CD4-positive, alpha-beta T cell treated with Interleukin-4 for 4 hours (primary cell): ENCODE data around the gene ESR1.

Experiments used
- DNase-seq: peaks from one replicate; pipeline ENCODE4 v3.0.0-alpha.2; 2020

The ESR1 gene

GRCh38 chr6:152143359-152143758 is 335.9 kb downstream of the ESR1 start:
- no peak for DNase-seq

- no peak for DNase-seq
These were observed 338.9 kb downstream of the ESR1 start for GRCh38 chr6:152146385-152146784.

DNA sequence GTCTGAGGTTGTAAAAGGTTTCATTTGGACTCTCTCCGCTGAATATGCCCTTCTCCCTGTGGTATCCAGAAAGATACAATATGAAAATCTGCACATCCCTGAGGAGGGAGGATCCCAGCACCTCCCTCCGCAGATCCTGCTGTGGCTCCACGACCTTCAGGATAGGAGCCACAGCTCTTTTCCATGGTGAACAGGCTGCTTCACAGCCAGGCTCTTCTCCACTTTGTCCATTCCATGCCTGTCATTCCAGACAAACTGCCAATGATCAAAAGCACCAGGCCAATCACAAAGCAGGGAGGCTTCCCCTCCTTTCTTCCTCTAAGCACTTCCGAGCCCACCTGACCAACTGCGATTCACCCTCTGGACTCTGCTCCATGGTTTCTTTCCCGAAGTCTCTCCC is 339.8 kb downstream of the ESR1 start:
- DNase-seq, result no peak

- DNase-seq, result no peak
These were observed 340.9 kb downstream of the ESR1 start for GRCh38 chr6:152148412-152148811.

- no peak for DNase-seq
These were observed 342.7 kb downstream of the ESR1 start for GRCh38 chr6:152150196-152150595.

DNA sequence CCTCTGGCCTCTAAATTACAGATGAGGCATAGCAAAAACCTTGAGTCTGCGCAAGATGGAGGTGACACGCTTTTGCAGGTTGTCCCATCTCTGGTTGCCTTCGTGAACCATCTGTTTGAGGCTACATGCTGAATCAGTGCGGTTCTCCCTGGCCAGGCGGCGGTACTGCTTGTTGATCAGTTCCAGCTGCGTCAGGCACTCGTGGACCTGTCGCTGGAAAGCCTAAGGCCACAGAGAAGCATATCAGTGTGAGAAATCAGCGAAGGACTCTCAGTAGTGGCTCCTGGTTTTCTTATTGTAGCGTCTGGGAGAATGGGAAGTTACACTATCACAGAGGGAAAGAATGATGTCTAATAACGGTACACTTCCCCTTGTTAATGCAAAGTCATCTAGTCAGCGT is 344.4 kb downstream of the ESR1 start:
- no peak for DNase-seq

DNA sequence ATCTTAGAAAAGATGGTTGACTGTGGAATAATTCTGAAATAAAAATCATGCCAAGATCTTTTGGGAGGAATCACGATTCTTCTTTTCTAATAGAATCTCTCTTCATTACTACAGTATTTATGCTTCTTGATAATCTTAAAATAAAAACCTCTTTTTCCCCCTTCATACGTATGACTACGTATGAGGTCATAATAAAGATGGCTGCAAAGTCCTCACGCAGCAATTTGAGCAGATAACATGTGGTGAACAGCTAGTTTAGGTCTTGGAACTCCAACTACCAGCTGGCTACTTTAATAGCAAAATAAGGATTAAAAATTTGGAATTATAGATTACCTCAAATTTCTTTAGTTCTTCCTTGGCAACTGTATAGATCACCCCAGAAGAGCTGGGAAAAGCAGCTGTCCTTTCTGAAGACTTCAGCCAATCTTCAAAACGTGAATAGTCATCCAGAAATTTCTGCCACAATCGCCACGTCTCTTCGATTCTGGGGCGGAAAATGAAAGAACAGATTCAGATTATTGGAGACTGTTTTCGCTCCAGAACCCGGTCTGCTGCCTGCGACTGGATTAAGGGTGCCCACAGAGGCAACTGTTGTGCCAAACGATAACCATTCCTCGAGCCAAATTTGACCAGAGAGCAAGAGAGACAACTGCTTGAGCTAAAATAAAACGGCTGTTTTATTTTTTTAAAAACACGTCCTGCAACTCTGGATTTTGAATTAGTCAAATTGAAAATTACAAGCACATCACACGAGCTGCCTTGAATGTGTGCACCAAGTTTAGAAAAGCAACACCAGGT is 347.3 kb downstream of the ESR1 start:
- no peak for DNase-seq

DNA sequence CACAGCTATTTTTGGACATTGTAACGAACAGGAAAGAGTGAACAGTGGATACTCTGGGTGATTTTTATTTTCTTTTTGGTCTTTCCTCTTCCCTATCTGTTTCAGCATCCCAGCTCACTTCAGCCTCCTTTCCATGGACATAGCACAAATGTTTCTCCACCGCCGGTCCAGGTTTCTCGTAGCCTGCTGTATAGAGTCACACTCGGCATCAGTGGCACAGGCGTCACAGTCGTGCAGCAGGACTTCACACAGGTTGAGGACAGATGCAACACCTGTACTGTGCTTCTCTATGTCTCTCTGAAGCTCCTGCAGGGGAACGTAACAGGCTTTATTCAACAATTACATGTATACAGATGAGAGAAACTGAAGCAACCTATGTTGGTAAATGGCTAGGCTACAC is 348.3 kb downstream of the ESR1 start:
- no peak for DNase-seq

GRCh38 chr6:152160346-152160745 is 352.9 kb downstream of the ESR1 start:
- DNase-seq, result peak; percentile 11

DNA sequence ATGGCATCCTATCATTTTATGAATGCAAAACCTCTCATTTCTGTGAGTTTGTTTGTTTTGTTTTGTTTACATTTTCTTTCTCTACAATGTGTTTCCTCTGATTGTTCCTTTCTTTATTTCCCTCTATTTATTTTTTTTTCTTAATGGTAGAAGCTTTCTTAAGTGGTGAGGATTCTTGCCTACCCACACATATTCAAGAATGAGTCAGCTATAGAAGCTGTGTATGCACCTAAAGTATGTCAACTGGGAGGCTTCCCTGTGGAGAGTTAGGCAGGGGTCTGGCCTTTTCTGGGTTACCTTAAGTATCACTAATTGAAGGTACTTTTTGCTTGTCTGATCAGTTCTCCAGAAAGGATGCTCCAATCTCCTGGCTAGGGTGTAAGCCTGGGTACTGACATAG is 354.0 kb downstream of the ESR1 start:
- DNase-seq, result no peak

DNA sequence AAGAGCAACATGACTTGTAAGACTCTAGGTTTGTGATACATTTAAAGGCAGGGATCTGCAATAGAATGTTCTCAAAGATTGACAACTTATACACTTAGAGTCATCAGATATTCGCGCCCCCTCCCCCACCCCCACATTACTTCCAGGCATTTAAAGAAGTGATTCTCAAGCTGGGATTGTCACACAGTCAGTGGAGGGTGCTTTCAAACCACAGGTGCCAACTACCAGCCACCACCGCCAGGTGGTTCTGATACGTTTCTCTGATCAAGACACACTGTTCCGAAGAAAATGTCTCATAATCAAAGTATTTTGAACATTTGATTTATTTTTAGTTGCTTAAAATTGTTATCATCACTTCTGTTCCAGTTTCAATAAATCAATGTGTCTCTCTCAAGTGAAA is 357.5 kb downstream of the ESR1 start:
- no peak for DNase-seq

GRCh38 chr6:152166497-152166896 is 359.0 kb downstream of the ESR1 start:
- no peak for DNase-seq

DNA sequence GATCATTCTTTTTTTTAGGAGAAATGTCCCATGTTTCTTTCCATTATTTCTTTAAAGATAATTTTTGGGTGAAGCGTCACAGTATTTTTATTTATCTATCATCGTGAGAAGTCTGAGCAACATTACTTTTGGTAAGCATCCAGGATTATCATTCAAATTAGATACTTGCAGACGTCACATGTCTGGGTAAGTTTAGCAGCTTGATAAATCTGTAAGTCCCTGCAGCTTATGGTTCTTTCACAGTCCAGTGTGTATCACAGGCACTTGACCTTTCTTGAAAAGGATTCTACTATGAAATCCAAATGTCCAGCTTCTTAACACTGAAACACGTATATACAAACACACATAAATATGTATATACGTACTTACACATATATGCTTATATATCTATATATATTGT is 359.4 kb downstream of the ESR1 start:
- DNase-seq, result no peak

GRCh38 chr6:152167641-152168603 is 360.4 kb downstream of the ESR1 start:
- DNase-seq, result no peak

GRCh38 chr6:152170313-152170701 is 362.8 kb downstream of the ESR1 start:
- DNase-seq, result no peak

DNA sequence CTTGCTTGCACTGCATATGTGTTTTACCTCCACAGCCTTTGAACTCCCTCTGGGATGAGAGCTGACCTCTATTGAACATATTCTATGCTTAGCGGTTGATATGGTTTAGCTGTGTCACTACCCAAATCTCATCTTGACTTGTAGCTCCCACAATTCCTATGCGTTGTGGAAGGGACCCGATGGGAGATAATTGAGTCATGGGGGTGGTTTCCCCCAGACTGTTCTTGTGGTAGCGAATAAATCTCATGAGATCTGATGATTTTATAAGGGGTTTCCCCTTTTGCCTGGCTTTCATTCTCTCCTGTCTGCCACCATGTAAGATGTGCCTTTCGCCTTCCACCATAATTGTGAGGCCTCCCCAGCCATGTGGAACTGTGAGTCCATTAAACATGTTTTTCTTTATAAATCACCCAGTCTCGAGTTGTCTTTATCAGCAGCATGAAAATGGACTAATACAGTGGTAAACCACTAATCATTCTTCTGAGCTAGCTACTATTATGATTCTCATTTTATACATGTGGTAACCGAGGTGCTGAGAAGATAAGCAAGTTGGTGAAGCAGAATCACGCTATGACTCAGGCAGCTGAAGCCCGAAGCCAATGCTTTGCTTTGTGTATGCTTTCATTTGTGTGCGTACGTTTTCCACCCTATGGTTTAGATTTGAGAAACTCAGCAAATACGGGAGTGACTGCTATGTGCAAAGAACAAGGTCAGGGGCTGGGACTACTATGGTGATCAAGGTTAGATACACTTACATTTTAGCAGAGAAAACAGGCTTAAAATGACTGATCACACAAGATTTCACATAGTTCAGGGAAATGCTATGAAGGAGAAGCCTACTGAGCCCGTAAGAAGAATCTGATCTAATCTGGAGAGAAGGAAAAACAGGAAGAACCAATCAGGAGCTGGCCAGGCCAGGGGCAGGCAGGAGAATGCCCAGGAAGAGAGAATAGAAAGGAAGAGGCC is 363.5 kb downstream of the ESR1 start:
- peak; percentile 90 for DNase-seq

- DNase-seq, result no peak
These were observed 365.8 kb downstream of the ESR1 start for GRCh38 chr6:152173321-152173720.

DNA sequence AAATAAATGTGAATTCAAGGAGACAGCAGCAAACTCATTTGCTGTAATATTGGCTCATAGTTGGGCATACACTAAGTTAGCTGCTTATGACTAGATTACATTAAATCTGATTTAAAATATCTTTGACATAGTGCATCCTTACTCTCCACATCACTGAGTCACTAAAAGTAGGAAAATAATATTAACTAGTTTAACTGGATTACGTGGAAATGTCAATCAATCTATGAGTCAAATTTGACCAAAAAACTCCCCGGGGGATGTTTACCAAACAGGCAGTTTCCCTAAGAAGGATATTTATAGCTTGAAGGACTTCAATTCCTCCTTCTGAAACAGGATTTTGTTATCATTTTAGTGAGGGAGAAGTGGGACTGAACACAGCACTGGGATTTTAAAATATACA is 366.5 kb downstream of the ESR1 start:
- DNase-seq, result no peak

- no peak for DNase-seq
These were observed 368.8 kb downstream of the ESR1 start for GRCh38 chr6:152176268-152176667.
